ENCODE measurements around the gene KNDC1. TPM values are rescaled to one million over a fixed set of nuclear protein-coding genes. Genes with fewer than 3 reads are reported as not detected.

KNDC1 gene
- total RNA-seq, 4 donors from 2014 or later, result 3.7 to 5.9 (median 4.8) TPM

DNA sequence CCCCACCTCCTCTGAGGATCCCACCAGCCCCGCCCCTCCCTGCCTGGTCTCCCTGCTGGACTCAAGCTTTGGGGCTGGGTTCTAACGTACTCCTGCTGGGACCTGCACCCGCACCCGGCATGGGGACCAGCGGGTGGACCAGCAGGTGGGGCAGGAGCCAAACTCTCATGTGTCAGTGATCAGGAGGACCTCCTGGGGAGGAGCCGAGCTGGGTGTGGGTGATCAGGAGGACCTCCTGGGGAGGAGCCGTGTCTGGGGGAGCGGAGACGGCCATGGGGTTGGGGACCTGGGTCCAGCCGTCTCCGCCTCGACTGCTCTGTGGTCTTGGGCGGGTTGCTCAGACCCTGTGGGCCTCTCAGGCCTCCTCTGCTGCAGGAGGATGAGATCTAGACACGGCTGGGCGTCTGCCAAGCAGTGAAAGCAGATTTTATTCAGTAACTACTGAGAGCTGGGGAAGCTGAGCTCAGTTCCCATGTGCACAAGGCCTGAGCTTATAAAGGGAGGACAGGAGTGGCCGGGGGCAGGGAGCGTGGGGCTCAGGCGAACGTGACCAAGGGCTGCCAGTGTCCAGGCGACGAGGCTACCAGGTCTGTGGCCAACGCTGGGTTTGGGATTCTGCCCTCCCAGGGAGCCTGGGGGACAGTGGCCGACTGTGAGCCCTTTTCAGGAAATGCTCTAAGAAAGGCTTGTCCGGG lies 36.3 kb downstream of the KNDC1 start:
- 61 to 64% methylated on average over 20 to 24 of the region's 24 CpGs for WGBS, 2 donors
- no peak overlapping the region for H3K27ac ChIP-seq
- H3K4me3 ChIP-seq, result no peak overlapping the region
- DNase-seq (ENCODE audit: low spot score in 2 of 2), result no peak
- no peaks in the 10 kb centered on the region for H3K4me1 ChIP-seq
- H3K27me3 ChIP-seq, result no peaks in the 10 kb centered on the region
- TF ChIP-seq POLR2A (IDR thresholded peaks at IDR 0.05) (no peak), EP300 (IDR thresholded peaks at IDR 0.05) (no peak)
- no peaks in the 10 kb centered on the region for H3K36me3 ChIP-seq
- peaks cover 0 to 45% (median 1%) of the 10 kb centered on the region in 4 donors for H3K9me3 ChIP-seq

DNA sequence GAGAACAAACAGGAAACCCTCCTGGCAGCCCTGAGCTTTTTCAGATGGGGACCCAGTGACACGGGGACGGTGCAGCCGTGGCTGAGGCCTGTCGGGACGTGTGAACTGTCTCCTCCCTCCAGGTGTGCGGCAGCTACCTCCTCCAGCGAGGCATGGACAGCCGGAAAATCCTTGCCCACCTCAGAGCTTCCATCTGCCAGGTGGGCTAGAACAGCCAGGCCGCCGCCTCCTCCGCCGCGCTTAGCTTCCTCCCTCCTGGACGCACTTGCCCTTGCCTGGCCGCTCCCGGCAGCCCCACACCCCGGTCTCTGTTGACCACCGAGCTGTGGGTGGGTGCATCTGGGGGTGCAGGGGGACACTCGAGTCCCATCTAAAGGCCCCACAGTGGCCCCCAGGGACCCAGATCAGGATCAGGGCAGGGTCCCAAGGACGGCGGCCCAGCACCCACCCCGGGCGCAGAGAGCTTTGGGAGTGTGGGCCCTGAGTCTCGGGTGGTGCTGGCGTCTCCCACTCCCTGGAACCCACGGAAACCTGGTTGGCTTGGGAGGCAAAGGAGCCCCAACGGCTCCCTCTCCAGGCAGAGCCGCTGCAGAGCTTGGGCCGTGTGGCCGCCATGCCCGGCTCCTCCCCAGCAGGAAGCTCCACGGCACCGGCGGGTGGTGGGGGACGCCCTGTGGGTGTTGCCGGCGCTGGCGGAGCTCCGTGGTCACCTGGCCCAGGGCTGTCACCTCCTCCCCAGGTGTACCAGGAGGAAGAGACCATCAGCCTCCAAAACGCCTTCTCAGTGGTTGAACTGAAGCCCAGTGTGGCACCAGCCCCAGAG lies 37.1 kb downstream of the KNDC1 start:
- H3K4me1 ChIP-seq, result no peaks in the 10 kb centered on the region
- no peak for DNase-seq (ENCODE audit: low spot score in 2 of 2)
- H3K9me3 ChIP-seq, result peaks cover 0 to 37% (median 1%) of the 10 kb centered on the region in 4 donors
- H3K27ac ChIP-seq, result no peak overlapping the region
- WGBS, 2 donors, result 84 to 87% methylated on average over 21 to 27 of the region's 40 CpGs
- no peak for TF ChIP-seq EP300 (IDR thresholded peaks at IDR 0.05)
- no peak for TF ChIP-seq CTCF (IDR thresholded peaks at IDR 0.05)
- TF ChIP-seq POLR2A (IDR thresholded peaks at IDR 0.05), result no peak
- no peak overlapping the region for H3K4me3 ChIP-seq
- H3K27me3 ChIP-seq, result no peaks in the 10 kb centered on the region
- no peaks in the 10 kb centered on the region for H3K36me3 ChIP-seq

GRCh38 chr10:133197786-133198185 lies 37.8 kb downstream of the KNDC1 start:
- Histone ChIP-seq H3K4me1 (no peaks in the 10 kb centered on the region), H3K27ac (no peak overlapping the region), H3K9me3 (peaks cover 0 to 31% (median 1%) of the 10 kb centered on the region in 4 donors), H3K36me3 (no peaks in the 10 kb centered on the region), H3K27me3 (no peaks in the 10 kb centered on the region), H3K4me3 (no peak overlapping the region)
- no peak for DNase-seq (ENCODE audit: low spot score in 2 of 2)
- 90 to 95% methylated on average over 8 to 9 of the region's 9 CpGs for WGBS, 2 donors
- no peak for TF ChIP-seq EP300 (IDR thresholded peaks at IDR 0.05)
- no peak for TF ChIP-seq CTCF (IDR thresholded peaks at IDR 0.05)

DNA sequence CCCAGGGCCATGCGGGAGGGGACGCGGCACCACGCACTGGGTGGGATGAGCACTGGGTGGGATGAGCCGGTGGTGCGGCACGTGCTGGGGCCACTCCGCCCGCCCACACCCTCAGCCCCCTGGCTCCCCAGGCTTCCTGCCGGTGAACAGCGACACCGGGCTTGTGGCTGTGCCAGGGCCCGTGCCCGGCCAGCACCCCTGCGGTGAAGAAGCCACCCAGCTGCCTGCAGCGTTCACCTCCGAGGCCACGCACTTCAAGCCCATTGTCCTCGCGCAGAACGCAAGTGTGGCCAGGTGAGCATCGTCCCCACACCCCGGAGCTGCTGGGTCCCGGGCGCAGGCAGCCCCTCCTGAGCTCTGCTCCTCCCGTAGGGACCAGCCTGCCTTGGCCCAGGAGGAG lies 38.2 kb downstream of the KNDC1 start:
- peaks cover 0 to 27% (median 1%) of the 10 kb centered on the region in 4 donors for H3K9me3 ChIP-seq
- no peak overlapping the region for H3K27ac ChIP-seq
- no peaks in the 10 kb centered on the region for H3K4me1 ChIP-seq
- no peak overlapping the region for H3K4me3 ChIP-seq
- no peak for TF ChIP-seq CTCF (IDR thresholded peaks at IDR 0.05)
- no peak for DNase-seq (ENCODE audit: low spot score in 2 of 2)
- WGBS, 2 donors, result 92 to 94% methylated on average over 19 to 26 of the region's 26 CpGs
- no peaks in the 10 kb centered on the region for H3K27me3 ChIP-seq
- H3K36me3 ChIP-seq, result no peaks in the 10 kb centered on the region

DNA sequence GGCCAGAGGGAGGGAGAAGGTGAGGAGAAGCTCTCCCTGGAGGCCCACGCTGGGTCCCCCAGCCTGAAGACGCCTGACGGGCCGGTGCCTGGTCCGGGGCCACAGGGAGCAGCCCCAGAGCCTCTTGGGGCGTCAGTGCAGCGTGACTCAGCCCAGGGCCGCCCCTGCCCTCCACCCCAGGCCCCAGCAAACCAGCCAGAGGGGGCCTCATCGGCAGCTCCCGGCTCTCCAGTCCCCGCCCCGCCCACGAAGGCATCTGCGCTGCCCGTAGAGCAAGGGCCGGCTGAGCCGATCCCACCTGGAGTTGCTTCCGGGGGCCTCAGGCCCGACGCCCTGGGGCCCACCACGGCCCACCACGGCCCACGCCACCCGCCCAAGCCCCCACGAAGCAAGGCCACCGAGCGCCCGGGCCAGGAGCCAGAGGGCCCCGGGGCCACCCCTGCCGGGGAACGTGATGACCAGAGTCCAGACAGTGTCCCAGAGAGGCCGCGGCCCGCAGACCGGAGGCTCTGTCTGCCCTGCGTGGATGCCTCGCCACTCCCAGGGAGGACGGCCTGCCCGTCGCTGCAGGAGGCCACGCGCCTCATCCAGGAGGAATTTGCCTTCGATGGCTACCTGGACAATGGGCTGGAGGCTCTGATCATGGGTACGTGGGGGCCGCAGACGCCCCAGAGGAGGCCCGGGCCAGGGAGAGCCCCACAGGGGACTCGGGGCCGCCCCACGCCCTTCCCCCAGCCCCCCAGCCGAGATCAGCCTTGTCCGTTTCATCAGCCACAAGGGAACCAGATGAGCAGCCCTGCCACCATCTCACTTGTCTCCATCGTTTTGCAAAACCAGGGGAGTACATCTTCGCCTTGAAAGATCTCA lies 38.8 kb downstream of the KNDC1 start:
- TF ChIP-seq CTCF (IDR thresholded peaks at IDR 0.05), result no peak
- no peak for TF ChIP-seq EP300 (IDR thresholded peaks at IDR 0.05)
- no peak for TF ChIP-seq POLR2A (IDR thresholded peaks at IDR 0.05)
- no peaks in the 10 kb centered on the region for H3K4me1 ChIP-seq
- no peak overlapping the region for H3K27ac ChIP-seq
- no peak overlapping the region for H3K4me3 ChIP-seq
- H3K27me3 ChIP-seq, result no peaks in the 10 kb centered on the region
- peaks cover 0 to 20% (median 1%) of the 10 kb centered on the region in 4 donors for H3K9me3 ChIP-seq
- WGBS, 2 donors, result 87 to 88% methylated on average over 13 to 41 of the region's 54 CpGs
- DNase-seq (ENCODE audit: low spot score in 2 of 2), result no peak
- no peaks in the 10 kb centered on the region for H3K36me3 ChIP-seq
